HTR-8/SVneo (cell line): Measurements from ENCODE around the gene SLC12A9.
"Not testable (repeated sequence)": the region's sequence is repeated elsewhere in the genome, so short reads cannot be mapped to it uniquely, and the experiment has no call there.

ENCODE experiments used
- DNase-seq: peaks from one replicate; pipeline ENCODE4 v3.0.0; 2011; ENCODE audit warnings: low spot score, mixed read lengths; ENCODE audit not compliant: insufficient read length
- FAIRE-seq: peaks from 2 replicates; lab custom pipeline; 2011; peaks lifted over from hg19 to GRCh38; lab: Jason Lieb, UNC

The SLC12A9 gene

GRCh38 chr7:100824499-100825214 lies 27.9 kb upstream of the SLC12A9 start:
- no peak for DNase-seq
- FAIRE-seq: no peak

GRCh38 chr7:100825215-100825671 lies 27.3 kb upstream of the SLC12A9 start:
- no peak for DNase-seq
- no peak for FAIRE-seq

- FAIRE-seq: no peak
- peak; percentile 61 for DNase-seq
These were observed 26.6 kb upstream of the SLC12A9 start for GRCh38 chr7:100825751-100826513.

- no peak for DNase-seq
- FAIRE-seq: no peak
These were observed 25.8 kb upstream of the SLC12A9 start for GRCh38 chr7:100826514-100827329.

- peak; percentile 78 for DNase-seq
- FAIRE-seq: no peak
These were observed 24.9 kb upstream of the SLC12A9 start, which contains the start of gene EPHB4 for GRCh38 chr7:100827330-100828226. Gene EPHB4 (minus strand): TSS chr7:100827523. CDS start chr7:100827030, 493 bp downstream.

- no peak for DNase-seq
- FAIRE-seq: no peak
These were observed 23.3 kb upstream of the SLC12A9 start for GRCh38 chr7:100829150-100829716.

GRCh38 chr7:100830396-100830795 lies 22.1 kb upstream of the SLC12A9 start:
- FAIRE-seq: no peak
- DNase-seq: no peak

GRCh38 chr7:100832281-100832633 lies 20.3 kb upstream of the SLC12A9 start:
- DNase-seq (no peak), FAIRE-seq (no peak)

- FAIRE-seq: no peak
- no peak for DNase-seq
These were observed 16.4 kb upstream of the SLC12A9 start for GRCh38 chr7:100835903-100836811.

GRCh38 chr7:100836812-100837098 lies 15.8 kb upstream of the SLC12A9 start:
- DNase-seq (no peak), FAIRE-seq (no peak)

GRCh38 chr7:100837099-100837836 lies 15.2 kb upstream of the SLC12A9 start:
- DNase-seq (no peak), FAIRE-seq (no peak)

GRCh38 chr7:100839361-100839760 lies 13.2 kb upstream of the SLC12A9 start:
- DNase-seq: no peak
- no peak for FAIRE-seq

- FAIRE-seq (no peak), DNase-seq (no peak)
These were observed 11.9 kb upstream of the SLC12A9 start for GRCh38 chr7:100840470-100841100.

GRCh38 chr7:100847360-100847759 lies 5.2 kb upstream of the SLC12A9 start:
- DNase-seq (no peak), FAIRE-seq (no peak)

GRCh38 chr7:100854146-100854895 lies 1.8 kb downstream of the SLC12A9 start:
- no peak for DNase-seq
- no peak for FAIRE-seq

- not testable (repeated sequence) for DNase-seq, FAIRE-seq
These were observed 2.4 kb downstream of the SLC12A9 start for GRCh38 chr7:100854899-100855298.

- FAIRE-seq (no peak), DNase-seq (no peak)
These were observed 3.0 kb downstream of the SLC12A9 start for GRCh38 chr7:100855515-100855914.
